SHP77 (cell line): ENCODE data around the gene NCOA6.

Experiments used
- DNase-seq, 2 experiments: peaks; one replicate each; lab custom pipeline; 2025; lab: John Stamatoyannopoulos, UW

The NCOA6 gene

DNA sequence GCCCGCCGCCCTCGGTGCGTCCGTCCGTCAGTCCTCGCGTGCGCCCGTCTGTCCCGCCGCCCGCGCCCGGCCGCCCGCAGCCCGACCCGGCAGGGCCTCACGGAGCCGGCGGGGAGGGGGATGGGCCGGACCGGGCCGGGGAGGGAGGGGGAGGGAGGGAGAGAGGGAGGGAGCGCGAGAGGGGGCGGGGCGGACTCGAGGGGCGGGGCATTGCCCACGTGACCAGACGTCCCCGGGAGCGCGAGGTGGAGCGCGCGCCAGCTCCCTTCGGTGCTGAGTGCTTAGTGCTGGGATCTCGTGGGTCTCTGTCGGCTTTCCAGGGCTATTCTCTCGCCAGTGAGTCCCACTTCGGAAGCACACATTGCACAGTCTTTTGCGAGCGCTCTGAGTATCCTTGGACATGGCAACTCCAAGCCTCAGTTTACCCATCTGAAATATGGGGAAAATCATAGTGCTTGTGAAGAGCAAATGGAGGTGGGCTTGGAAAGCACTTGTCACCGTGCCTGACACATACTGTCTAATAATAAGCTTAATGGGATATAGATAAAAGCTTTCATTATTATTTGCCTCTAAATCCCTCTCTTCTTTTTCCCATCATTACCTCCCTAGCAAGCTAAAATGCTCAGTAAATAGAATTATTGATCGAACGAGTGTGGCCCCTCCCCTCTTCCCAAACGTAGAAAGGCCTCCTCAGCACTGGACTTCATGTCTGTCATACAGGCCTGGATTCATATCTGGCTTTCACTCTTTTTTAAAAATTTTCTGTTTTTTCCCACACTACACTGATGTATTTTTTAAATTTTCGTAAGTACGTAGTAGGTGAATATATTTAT lies at the start of gene NCOA6:
TSS of gene NCOA6 (minus strand) at position 122 of the 833 bp plus-strand sequence. CDS start 43,296 bp downstream, outside the sequence.
- DNase-seq: peak; percentile 64 to 65

DNA sequence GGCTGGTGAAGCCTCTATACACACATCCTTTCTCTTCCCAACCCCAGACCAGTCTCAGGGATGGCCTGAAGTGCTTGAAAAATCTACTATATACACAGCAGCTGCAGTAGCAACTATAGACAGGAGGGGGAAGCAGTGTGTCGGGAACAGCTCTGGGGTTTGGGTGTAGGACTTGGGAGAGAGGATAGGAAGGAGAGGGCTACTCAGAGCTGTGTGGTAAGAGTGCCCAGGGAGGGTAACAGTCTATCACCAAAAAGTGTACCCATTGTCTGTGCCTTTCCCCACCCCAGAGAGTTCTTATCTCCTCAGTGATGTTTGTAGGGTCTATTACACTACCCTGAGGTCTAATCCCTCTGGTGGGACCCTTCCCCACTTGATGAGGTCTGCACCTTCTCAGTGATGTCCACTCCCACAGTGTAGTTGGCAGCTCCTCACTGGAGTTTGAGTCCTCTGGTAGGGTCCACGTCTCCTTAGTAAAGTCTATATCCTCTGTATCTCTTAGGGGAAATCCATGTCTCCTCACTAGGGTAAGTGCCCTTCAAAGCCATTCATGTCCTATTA lies 48.7 kb upstream of the NCOA6 start:
- DNase-seq: peak; percentile 84 to 85

- no peak for DNase-seq
Measured at GRCh38 chr20:34873583-34874093, 48.2 kb upstream of the NCOA6 start.

DNA sequence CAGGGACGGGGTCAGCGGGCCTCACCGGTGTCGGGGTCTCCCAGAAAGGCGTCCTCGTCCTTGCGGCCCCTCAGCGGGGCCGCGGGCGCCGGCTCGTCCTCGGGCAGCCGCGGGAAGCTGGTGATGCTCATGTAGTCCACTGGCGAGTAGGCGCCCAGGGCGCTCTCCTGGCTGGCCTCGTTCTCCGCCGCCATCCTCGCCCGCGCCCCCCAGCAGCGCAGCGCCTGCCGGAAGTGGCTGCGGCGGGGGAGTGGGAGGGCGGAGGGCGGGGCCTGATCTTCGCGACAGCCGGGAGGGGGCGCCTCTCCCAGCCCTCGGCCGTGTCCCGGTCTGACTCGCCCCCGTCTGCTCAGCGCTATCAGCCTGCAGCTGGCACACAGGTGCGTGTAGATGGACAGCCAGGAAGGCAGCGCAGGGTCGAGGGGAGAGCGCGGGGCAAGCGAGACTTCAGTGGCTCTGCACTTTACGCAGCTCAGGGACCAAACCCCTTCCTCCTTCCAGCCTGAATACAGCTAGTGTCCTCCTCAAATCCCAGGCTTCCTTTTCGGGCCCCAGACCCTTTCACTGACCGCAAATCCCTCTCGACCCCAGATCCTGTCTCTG lies 47.3 kb upstream of the NCOA6 start, which contains the start of gene GGT7:
TSS of gene GGT7 (minus strand) at position 235 of the 603 bp plus-strand sequence. CDS start at position 194, 41 bp downstream.
- DNase-seq: peak; percentile 74 to 84

GRCh38 chr20:34871966-34872621 lies 46.6 kb upstream of the NCOA6 start:
- no peak for DNase-seq

- DNase-seq: peak in 1 of 2 experiments; percentile 26
Measured at GRCh38 chr20:34871320-34871926, 46.0 kb upstream of the NCOA6 start.

DNA sequence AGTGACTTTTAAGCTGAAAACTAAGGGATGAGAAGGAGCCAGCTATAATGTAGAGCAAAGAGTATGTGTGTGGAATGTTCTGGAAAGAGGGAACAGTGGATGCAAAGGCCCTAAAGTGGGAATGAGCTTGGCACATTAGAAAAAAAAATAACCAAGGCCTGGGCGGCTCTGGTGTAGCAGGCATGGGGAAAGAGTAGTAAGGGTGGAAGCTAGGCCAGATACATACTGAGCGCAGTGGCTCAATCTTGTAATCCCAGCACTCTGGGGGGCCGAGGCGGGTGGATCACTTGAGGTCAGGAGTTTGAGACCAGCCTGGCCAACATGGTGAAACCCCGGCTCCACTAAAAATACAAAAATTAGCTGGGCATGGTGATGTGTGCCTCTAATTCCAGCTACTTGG lies 38.8 kb upstream of the NCOA6 start:
- no peak for DNase-seq

- DNase-seq: no peak
Measured at GRCh38 chr20:34863421-34863965, 38.0 kb upstream of the NCOA6 start.

- no peak for DNase-seq
Measured at GRCh38 chr20:34862724-34863123, 37.3 kb upstream of the NCOA6 start.

DNA sequence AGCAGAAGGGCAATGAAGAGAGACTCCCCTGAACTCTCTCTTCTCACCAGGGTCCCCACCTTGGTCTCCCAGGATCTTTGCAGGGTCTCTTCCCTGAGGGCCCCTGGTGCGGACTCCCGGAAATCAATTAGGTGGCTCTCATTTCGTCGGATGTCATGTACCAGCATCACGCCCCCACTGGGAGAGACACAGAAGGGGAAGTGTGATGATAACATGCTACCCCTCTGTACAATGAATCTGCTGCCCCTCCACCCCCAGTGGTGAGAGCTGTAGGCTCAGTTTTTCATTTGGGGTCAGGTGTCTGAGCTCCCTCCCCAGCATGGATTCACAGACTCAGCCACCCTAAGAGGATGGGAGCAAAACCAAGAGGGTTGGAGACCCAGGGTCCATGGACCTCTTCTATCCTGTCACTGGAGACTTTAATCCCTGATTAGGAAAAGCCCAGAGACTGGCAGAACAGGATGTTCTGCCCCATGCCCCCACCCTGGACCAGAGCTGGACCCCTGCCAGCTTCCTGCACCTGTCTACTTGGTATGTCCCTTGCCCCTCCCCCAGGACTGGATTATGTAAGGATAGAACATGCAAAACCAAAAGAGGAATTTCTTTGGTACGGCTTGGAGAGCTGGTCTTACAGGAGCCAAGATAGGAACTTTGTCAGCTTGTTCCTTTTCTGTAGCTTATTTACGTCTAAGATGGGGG lies 36.1 kb upstream of the NCOA6 start:
- DNase-seq: no peak

- no peak for DNase-seq
Measured at GRCh38 chr20:34859826-34860545, 34.5 kb upstream of the NCOA6 start.

GRCh38 chr20:34859367-34859766 lies 33.9 kb upstream of the NCOA6 start:
- no peak for DNase-seq

- no peak for DNase-seq
Measured at GRCh38 chr20:34852298-34852697, 26.8 kb upstream of the NCOA6 start.

- DNase-seq: no peak
Measured at GRCh38 chr20:34850969-34851368, 25.5 kb upstream of the NCOA6 start.

DNA sequence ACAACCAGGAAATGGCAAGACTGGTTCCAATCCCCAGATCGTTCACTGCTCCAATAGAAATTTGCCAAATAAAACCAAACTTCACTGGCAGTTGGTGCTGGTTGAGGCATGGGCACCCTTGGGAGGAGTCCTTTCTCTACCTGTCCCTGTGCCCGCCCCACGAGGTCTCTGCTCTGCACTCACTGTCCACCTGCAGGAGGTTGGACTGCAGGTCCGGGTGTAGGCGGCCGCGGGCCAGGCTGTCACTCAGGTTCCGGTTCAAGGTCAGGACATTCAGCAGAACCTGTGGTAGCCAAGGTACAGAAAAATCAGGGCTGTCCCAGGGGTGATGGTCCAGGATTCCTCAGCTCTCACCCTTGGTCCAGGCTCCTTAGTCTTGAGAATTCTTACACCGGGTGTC lies 24.3 kb upstream of the NCOA6 start:
- no peak for DNase-seq

DNA sequence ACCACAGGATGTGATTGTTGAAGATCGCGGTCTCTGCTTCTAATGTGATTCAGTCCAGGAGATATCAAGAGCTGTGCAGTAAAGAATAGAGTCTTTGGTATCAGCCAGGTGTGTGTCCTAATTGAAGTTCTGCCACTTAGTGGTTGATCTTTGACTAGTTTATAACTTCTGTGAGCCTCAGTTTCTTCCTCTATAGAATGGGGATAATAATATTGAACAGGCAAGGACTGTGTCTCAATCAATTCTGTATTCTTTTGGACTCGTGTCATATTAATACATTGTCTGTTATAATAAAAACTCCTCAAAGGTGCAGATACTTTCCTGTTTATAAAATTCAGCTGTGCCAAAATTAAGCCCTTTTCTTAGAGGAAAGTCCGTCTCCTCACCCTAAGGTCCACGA lies 23.1 kb upstream of the NCOA6 start:
- DNase-seq: no peak

DNA sequence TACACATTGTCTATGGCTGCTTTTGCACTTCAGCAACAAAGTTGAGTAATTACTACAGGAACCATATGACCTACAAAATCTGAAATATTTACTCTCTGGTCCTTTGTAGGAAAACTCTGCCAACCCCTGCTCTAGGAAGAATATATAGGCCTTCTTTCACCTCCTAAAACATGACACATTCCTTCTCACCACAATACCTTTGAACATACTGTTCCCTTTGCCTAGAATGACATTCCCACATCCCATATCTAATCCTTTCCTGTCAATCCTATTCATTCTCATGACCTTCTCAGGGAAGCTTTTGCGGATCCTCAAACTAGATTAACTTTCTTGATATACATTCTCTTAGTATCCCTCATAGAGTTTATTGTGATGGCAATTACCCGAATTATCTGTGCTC lies 18.0 kb upstream of the NCOA6 start:
- DNase-seq: no peak

DNA sequence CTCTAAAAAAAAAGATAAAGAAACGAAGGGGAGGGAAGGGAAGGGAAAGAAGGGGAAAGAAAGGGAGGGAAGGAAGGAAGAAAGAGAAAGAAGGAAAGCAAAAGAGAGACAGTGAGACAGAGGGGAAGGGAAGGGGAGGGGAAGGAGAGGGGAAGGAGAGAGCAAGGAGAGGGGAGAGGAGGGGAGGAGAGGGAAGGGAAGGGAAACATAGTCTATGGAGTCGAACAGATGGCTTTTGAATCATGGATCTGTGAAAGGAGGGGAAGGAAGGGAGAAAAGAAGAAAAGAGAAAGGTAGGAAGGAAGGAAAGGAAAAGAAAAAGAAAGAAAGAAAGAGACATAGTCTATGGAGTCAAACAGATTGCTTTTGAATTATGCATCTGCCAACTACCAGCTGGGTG lies 16.7 kb upstream of the NCOA6 start:
- DNase-seq: no peak

- DNase-seq: peak; percentile 9 to 41
Measured at GRCh38 chr20:34834459-34834893, 9.0 kb upstream of the NCOA6 start.

DNA sequence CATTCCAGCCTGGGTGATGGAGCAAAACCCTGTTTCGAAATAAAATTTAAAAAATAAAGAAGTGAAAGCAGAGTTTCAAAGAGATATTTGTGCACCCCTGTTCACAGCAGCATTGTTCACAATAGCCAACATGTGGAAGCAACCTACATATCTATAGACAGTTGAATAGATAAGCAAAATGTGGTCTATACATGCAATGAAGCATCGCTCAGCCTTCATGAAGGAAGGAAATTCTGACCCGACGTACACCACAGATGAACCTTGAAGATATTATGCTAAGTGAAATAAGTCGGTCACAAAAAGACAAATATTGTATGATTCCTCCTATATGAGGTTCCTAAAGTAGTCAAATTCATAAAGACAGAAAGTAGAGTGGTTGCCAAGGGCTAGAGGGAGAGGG lies 6.5 kb upstream of the NCOA6 start:
- DNase-seq: no peak
